GM12873 (cell line): ENCODE data around the gene KCNJ10.

Experiments used
- TF ChIP-seq, protein P1 (sequence below): IDR thresholded peaks from 2 replicates; pipeline ENCODE4 v1.5.1; 2012; ENCODE audit warnings: low read depth, mild to moderate bottlenecking, moderate library complexity, low read length, control low read depth; ENCODE audit not compliant: insufficient read depth; ENCODE audit errors: missing control alignments

KCNJ10 gene

GRCh38 chr1:159978107-159978398 lies 91.9 kb downstream of the KCNJ10 start:
- TF ChIP-seq, protein P1, sequence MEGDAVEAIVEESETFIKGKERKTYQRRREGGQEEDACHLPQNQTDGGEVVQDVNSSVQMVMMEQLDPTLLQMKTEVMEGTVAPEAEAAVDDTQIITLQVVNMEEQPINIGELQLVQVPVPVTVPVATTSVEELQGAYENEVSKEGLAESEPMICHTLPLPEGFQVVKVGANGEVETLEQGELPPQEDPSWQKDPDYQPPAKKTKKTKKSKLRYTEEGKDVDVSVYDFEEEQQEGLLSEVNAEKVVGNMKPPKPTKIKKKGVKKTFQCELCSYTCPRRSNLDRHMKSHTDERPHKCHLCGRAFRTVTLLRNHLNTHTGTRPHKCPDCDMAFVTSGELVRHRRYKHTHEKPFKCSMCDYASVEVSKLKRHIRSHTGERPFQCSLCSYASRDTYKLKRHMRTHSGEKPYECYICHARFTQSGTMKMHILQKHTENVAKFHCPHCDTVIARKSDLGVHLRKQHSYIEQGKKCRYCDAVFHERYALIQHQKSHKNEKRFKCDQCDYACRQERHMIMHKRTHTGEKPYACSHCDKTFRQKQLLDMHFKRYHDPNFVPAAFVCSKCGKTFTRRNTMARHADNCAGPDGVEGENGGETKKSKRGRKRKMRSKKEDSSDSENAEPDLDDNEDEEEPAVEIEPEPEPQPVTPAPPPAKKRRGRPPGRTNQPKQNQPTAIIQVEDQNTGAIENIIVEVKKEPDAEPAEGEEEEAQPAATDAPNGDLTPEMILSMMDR, result no peak

DNA sequence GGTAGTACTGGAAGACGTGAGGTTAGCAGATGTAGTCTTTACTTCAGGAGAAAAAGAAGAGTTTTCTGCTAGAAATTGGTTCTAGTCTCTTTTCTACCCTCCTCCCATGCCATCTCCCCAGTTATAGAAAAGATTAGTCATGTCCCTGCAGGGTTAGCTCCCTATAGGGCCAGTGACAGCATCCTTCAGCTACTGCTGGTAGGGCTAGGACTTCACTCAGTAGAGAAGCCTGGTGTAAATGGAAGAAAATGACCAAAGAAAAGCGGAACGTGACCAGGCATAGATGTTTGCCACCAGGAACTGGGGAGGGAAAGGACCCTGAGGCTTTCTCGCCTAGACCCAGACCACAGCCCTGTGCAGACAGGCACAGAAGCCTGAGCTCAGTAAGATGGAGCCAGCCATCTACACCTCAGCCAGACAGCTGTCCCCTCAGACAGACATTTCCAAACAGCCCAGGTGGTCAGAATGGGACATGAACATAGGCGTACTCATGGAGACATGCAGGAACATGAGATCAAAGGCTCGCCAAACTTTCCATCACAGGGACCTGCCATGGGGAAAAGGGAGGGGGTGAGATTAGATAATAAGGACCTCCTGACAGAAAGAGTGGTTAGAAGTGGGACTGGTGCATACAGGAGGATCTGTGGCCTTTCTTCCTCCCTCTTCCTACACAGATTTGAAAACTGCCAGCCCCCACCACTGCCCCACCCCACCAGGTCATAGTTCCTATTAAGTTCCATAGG lies 92.4 kb downstream of the KCNJ10 start:
- TF ChIP-seq, protein P1, result no peak

GRCh38 chr1:159974350-159974965 lies 95.5 kb downstream of the KCNJ10 start:
- TF ChIP-seq, protein P1, result no peak

DNA sequence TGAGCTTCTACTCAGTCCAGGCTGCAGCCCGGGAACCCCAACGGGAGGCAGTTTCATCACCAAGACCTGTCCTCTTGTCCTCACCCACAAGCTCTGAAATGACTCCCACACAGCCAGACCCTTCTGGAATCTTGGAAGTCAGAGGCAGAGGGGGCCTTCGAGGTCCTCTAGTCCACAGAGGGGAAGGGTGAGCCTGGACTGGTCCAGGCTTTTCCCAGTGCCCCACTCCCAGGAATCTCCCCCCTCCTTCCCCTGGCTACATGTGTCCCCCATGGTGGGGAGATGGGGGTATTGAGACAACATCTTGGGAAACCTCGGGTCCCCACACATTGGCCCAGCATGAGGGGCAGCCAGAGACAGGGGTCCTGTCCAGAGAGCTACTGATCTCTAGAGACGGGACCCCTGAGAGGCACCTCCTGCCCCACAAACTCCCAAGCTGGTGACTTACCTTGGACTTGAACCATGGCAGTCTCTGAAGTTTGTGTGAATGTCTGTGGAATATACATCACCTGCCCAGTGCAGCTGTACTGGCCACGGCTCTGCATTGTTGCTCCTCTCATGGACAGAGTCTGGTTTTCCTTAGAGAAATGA lies 96.5 kb downstream of the KCNJ10 start:
- TF ChIP-seq, protein P1, result no peak

DNA sequence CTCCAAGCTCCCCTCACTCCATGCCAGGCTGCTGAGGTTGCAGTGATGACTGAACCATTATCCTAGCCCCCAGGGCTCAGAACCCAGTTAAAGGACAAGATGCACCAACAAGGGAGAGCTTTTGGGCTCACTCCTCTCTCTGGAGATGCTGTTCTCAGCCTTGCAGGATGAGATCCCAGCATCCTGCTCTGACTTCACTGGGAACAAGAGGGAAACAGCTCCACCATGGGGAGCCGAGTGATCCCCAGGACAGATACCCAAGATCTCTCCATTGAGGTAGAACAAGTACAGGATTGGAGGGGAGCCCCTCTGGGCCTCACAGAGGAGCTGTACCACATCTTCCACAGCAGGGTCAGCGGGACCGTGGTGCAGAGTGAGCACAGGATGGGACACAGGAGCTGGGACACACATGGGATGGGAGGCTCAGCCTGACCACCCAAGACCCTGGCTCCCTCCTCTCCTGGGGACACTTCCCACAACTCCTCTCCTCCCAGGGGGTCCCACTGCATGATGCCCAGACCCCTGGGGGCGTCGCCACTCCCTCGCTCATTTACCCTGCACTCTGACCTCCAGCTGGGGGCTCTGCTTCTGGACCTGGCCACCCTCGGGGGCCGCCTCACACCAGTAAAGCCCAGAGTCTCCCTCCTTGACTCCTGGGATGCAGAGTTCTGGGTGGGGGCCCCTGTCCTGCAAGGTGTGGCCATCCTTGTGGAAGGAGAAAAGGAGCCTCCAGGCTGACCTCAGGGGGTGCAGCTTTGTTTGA lies 97.3 kb downstream of the KCNJ10 start:
- TF ChIP-seq, protein P1, result no peak

DNA sequence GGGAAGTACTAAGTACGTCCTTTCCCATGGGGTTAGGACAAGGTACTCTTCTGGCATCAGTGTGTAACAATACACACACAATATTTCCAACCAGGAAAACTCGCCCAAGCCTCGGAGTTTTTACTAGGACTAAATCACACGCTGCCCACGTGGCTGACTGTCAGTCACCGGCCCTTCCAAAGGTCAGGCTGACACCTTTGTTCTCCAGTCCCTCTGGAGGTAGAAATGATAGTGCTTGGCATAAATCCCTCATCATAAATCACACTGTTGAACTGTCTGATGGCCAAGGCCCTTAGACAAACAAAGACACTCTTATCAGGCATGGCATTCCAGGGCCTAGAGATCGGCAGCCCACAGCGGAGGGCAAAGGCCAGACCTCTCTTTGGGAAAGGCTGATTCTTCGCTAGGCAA lies 99.0 kb downstream of the KCNJ10 start:
- TF ChIP-seq, protein P1, result no peak

GRCh38 chr1:159968901-159969300 lies 101.1 kb downstream of the KCNJ10 start:
- TF ChIP-seq, protein P1, result no peak
